Measurements from ENCODE around the gene NRF1. TPM values are rescaled to one million over a fixed set of nuclear protein-coding genes. Genes with fewer than 3 reads are reported as not detected.

Gene NRF1
- total and polyA plus RNA-seq, 8 donors, result 11.4 to 26.8 (median 22.6) TPM

DNA sequence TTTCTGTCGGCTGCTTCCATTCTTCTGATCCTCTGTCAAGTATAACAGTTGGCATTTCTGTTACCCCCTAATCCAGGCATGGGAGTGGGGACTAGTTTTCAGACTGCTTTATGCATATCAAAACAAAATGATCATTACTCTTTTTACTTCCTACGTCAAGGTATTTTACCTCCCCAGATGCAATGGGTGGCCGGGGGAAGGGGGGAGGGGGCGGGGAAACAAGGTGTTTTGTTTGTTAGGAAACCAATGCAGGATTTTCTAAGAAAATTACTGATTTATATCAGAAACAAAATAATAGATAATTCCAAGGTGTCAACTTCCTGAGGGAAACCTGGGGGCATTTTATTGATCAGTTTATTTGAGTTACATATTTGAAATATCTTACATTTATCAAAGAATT lies 66.3 kb downstream of the NRF1 start:
- no peak overlapping the region for H3K4me3 ChIP-seq
- peaks cover 0 to 4% of the 10 kb centered on the region in 2 donors for H3K9me3 ChIP-seq
- ATAC-seq, result no peak
- intact Hi-C loops (cut with DNase I), result no loop called here
- no peaks in the 10 kb centered on the region for H3K4me1 ChIP-seq
- H3K36me3 ChIP-seq, result peaks cover 3 to 64% of the 10 kb centered on the region in 2 donors
- no peak overlapping the region for H3K27ac ChIP-seq
- TF ChIP-seq, protein P1, sequence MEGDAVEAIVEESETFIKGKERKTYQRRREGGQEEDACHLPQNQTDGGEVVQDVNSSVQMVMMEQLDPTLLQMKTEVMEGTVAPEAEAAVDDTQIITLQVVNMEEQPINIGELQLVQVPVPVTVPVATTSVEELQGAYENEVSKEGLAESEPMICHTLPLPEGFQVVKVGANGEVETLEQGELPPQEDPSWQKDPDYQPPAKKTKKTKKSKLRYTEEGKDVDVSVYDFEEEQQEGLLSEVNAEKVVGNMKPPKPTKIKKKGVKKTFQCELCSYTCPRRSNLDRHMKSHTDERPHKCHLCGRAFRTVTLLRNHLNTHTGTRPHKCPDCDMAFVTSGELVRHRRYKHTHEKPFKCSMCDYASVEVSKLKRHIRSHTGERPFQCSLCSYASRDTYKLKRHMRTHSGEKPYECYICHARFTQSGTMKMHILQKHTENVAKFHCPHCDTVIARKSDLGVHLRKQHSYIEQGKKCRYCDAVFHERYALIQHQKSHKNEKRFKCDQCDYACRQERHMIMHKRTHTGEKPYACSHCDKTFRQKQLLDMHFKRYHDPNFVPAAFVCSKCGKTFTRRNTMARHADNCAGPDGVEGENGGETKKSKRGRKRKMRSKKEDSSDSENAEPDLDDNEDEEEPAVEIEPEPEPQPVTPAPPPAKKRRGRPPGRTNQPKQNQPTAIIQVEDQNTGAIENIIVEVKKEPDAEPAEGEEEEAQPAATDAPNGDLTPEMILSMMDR (IDR thresholded peaks at IDR 0.05), result no peak
- DNase-seq, result no peak
- no peaks in the 10 kb centered on the region for H3K27me3 ChIP-seq

DNA sequence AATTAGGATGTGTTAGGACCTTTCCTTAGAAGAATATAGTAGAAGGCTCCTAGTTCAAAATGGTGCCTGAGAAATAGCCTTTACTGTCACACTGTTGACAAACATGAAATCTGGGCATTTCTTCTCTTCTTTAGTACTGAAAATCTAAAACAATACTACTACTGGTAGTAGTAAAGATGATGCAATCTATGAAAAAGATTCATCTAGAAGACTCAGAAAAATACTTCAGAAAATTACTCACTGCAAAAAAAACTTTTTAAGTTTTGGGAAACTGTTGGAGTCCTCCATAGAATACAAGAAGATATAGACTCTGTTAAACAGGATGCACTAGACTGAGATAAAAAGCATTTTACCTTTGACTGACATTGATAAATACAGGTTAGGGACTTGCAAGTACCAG lies 67.1 kb downstream of the NRF1 start:
- DNase-seq (no peak), ATAC-seq (no peak)
- H3K4me1 ChIP-seq, result no peaks in the 10 kb centered on the region
- intact Hi-C loops (cut with DNase I), result no loop called here
- no peak overlapping the region for H3K27ac ChIP-seq
- H3K9me3 ChIP-seq, result peaks cover 0 to 4% of the 10 kb centered on the region in 2 donors
- no peaks in the 10 kb centered on the region for H3K27me3 ChIP-seq
- no peak overlapping the region for H3K4me3 ChIP-seq
- H3K36me3 ChIP-seq, result peaks cover 3 to 59% of the 10 kb centered on the region in 2 donors
- TF ChIP-seq, protein P1 (IDR thresholded peaks at IDR 0.05), result no peak

DNA sequence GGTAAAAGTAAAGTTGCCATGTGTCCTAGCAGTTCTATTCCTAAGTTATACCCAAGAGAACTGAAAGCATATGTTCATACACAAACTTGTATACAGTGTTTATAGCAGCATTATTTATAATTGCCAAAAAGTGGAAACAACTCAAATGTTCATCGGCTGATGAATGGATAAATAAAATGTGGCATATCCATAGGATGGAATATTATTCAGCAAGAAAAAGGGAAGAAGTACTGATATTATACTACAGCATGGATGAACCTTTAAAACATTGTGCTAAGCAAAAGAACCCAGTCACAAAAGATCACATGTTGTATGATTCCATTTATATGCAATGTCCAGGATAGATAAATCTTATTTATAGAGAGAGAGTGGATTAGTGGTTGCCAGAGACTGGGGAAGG lies 68.9 kb downstream of the NRF1 start:
- intact Hi-C loops (cut with DNase I), result no loop called here
- Histone ChIP-seq H3K27me3 (no peaks in the 10 kb centered on the region), H3K27ac (no peak overlapping the region), H3K4me3 (no peak overlapping the region), H3K9me3 (peaks cover 0 to 3% of the 10 kb centered on the region in 2 donors), H3K4me1 (no peaks in the 10 kb centered on the region), H3K36me3 (peaks cover 0 to 45% of the 10 kb centered on the region in 2 donors)
- DNase-seq (no peak), ATAC-seq (no peak)
- TF ChIP-seq, protein P1 (IDR thresholded peaks at IDR 0.05), result no peak

DNA sequence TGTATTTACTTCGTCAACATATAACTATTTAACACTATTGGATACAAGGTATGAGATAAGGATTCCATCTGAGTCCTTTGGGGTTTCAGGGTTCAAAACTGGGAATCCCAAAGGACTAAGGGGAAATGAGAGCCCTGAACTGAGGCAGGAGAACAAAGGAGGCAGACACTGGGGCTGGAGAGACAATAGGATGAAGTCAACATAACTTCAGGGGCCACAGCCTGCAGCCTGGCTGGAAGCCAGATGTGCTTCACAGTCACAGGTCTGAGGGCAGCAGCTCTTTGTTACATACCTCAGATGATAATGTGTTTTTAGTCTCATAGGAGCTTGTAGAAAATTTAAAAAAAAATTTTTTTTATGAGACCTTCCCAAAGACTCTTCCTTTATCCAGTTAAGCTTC lies 73.3 kb downstream of the NRF1 start:
- Histone ChIP-seq H3K27ac (no peak overlapping the region), H3K36me3 (peaks cover 0 to 18% of the 10 kb centered on the region in 2 donors), H3K9me3 (no peaks in the 10 kb centered on the region), H3K4me1 (no peaks in the 10 kb centered on the region), H3K4me3 (no peak overlapping the region), H3K27me3 (no peaks in the 10 kb centered on the region)
- TF ChIP-seq, protein P1 (IDR thresholded peaks at IDR 0.05), result no peak
- DNase-seq (peak in 1 of 4 donors; percentile 10), ATAC-seq (no peak)
- intact Hi-C loops (cut with DNase I), result no loop called here

DNA sequence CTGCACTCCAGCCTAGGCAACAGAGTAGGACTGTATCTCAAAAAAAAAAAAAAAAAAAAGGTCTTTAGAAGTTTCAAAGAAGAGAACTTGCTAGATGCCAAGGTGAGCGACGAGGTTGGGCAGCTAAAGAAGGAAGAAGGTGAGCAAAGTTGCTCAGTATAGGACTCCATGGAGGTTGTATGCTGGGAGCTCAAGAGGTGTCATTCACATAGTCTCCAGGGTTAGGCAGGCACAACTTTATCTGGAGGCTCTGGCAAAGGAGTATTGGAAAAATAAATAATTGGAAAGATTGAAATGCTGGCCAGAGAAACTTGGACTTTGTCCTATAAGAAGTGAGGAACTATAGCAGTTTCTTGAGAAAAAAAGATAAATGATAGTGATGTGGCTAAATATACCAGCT lies 74.5 kb downstream of the NRF1 start:
- Histone ChIP-seq H3K9me3 (no peaks in the 10 kb centered on the region), H3K4me1 (no peaks in the 10 kb centered on the region), H3K36me3 (peaks cover 0 to 20% of the 10 kb centered on the region in 2 donors), H3K27me3 (no peaks in the 10 kb centered on the region), H3K27ac (no peak overlapping the region), H3K4me3 (no peak overlapping the region)
- DNase-seq, result no peak
- intact Hi-C loops (cut with DNase I), result no loop called here
- ATAC-seq, result no peak
- TF ChIP-seq, protein P1 (IDR thresholded peaks at IDR 0.05), result no peak
